Right atrium auricular region (tissue), 2 donors: ENCODE measurements around the gene NACC2. TPM values are rescaled to one million over a fixed set of nuclear protein-coding genes. Genes with fewer than 3 reads are reported as not detected.

Experiments
- DNase-seq: peaks from one replicate; pipeline ENCODE4 v3.0.0-alpha.2; 2019; ENCODE audit warnings: low spot score
- H3K27ac ChIP-seq, 2 donors: fragments of 200-600 bp; sonication (generic); 1 replicate in 1 of 2; 2 replicates in 1 of 2; pipeline ENCODE4 v1.5.1; 2016 to 2019
- H3K27me3 ChIP-seq, 2 donors: fragments of 200-600 bp; sonication (generic); one replicate each; pipeline versions ENCODE4 v1.5.1 to v1.6.0; 2017 to 2019
- H3K36me3 ChIP-seq: fragments of 200-600 bp; sonication (generic); one replicate; pipeline ENCODE4 v1.5.1; 2016
- H3K4me1 ChIP-seq, 2 donors: fragments of 200-600 bp; sonication (generic); one replicate each; pipeline versions ENCODE4 v1.5.1 to v1.6.0; 2017 to 2019
- H3K4me3 ChIP-seq, 2 donors: fragments of 200-600 bp; sonication (generic); 1 replicate in 1 of 2; 2 replicates in 1 of 2; pipeline ENCODE4 v1.5.1; 2017 to 2019; ENCODE audit warnings: mild to moderate bottlenecking in 1 of 2, moderate library complexity in 1 of 2
- H3K9me3 ChIP-seq, 2 donors: fragments of 200-600 bp; sonication (generic); one replicate each; pipeline ENCODE4 v1.5.1; 2019
- total RNA-seq, 2 donors: library from RNA; depleted of rRNA; stranded (reverse); fragments of >200 nt; gene quantifications; one replicate each; pipeline ENCODE4 v1.1.0, GENCODE V29; 2016
- TF ChIP-seq, protein P1 (sequence below), 2 donors: fragments of 200-600 bp; sonication (generic); IDR thresholded peaks; one replicate each; pipeline ENCODE4 v1.5.1; 2019; ENCODE audit warnings: antibody characterized with exemption in 2 of 2

Gene NACC2
- total RNA-seq, 2 donors from 2014 or later: 49.1 to 55.5 TPM

DNA sequence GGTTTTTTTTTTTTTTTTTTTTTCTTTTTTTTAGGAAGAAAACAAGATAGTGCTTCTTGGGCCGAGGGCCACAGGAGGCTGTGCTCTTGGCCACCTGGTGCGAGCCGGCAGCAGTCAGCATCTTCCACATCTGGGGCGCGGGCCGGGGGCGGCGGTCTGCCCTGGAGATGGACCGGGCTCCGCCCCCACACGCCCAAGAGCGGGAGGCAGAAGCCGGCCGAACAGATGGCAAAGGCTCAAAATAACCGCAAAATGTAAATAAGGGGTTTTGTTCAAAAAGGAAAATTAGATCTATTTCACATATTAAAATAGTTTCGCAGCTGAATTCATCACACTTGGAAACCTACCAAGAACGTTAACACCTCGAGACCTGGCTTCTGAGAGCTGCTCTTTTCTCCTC, 82.4 kb downstream of the NACC2 start:
- no peaks in the 10 kb centered on the region for H3K9me3 ChIP-seq
- DNase-seq: no peak
- peaks cover 33% of the 10 kb centered on the region for H3K36me3 ChIP-seq
- peak overlapping the region; percentile 57 to 75 for H3K27ac ChIP-seq
- TF ChIP-seq, protein P1, sequence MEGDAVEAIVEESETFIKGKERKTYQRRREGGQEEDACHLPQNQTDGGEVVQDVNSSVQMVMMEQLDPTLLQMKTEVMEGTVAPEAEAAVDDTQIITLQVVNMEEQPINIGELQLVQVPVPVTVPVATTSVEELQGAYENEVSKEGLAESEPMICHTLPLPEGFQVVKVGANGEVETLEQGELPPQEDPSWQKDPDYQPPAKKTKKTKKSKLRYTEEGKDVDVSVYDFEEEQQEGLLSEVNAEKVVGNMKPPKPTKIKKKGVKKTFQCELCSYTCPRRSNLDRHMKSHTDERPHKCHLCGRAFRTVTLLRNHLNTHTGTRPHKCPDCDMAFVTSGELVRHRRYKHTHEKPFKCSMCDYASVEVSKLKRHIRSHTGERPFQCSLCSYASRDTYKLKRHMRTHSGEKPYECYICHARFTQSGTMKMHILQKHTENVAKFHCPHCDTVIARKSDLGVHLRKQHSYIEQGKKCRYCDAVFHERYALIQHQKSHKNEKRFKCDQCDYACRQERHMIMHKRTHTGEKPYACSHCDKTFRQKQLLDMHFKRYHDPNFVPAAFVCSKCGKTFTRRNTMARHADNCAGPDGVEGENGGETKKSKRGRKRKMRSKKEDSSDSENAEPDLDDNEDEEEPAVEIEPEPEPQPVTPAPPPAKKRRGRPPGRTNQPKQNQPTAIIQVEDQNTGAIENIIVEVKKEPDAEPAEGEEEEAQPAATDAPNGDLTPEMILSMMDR (IDR thresholded peaks at IDR 0.05): no peak
- peaks cover 0 to 38% of the 10 kb centered on the region in 2 donors for H3K4me1 ChIP-seq
- H3K27me3 ChIP-seq: no peaks in the 10 kb centered on the region
- H3K4me3 ChIP-seq: no peak overlapping the region

DNA sequence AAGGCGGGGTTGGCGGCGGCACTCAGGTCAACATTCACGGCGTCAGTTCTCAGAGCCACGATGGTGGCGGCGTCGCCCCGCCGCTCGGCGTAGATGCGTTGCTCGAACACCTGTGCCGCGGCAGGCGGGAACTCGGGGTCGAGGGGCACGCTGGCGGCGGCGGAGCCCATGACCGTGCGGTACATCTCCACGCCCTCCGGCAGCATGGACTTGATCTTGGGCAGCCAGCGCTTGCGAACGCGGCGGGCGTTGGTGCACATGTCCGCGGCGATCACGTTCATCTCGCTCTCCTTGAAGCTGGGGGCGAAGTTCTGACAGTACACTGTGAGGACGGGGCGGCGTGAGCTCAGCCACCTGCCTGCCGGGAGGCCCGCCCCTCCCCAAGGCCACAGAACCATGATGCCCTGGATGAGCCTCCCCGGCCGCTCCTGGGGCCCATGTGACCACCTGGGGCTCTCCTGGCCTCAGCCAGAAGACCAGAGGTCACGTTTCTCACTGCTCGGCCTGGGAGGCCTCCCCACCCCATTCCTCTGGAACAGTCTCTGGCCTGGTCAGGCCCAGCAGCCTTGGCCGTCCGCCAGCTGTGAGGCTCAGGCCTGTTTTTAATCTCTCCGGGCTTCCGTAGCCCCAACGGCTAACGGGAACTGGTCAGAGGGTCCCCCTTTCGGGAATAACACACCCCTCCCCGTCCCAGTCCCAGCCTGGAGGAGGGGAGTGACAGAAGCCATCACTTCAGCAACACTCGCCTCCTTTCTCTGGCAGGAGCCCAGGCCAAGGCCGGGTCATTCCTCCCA, 83.2 kb downstream of the NACC2 start:
- Histone ChIP-seq H3K4me3 (no peak overlapping the region), H3K36me3 (peaks cover 33% of the 10 kb centered on the region), H3K9me3 (no peaks in the 10 kb centered on the region), H3K27me3 (no peaks in the 10 kb centered on the region), H3K27ac (peak overlapping the region; percentile 57 to 75), H3K4me1 (peaks cover 0 to 38% of the 10 kb centered on the region in 2 donors)
- DNase-seq: peak; percentile 90
- TF ChIP-seq, protein P1 (IDR thresholded peaks at IDR 0.05): no peak

DNA sequence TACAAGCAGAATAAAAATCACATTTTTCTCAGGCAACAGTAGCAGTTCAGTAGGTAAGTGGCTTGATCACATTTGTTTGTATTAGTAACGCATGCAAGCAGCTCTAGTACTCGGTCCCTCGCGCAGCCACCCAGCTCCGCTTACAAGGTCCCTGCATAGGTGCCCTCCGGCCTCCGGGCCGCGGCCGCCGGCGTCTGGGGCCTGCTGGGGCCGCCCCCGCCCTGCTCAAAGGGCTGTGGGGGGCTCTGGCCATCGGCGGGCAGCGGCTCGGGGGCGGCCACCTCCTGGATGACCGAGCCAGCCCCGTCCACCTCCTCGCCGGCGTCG, 83.8 kb downstream of the NACC2 start:
- Histone ChIP-seq H3K27me3 (no peaks in the 10 kb centered on the region), H3K4me3 (no peak overlapping the region), H3K36me3 (peaks cover 33% of the 10 kb centered on the region), H3K4me1 (peaks cover 0 to 38% of the 10 kb centered on the region in 2 donors), H3K9me3 (no peaks in the 10 kb centered on the region), H3K27ac (peak overlapping the region; percentile 57 to 75)
- TF ChIP-seq, protein P1 (IDR thresholded peaks at IDR 0.05): no peak
- no peak for DNase-seq

DNA sequence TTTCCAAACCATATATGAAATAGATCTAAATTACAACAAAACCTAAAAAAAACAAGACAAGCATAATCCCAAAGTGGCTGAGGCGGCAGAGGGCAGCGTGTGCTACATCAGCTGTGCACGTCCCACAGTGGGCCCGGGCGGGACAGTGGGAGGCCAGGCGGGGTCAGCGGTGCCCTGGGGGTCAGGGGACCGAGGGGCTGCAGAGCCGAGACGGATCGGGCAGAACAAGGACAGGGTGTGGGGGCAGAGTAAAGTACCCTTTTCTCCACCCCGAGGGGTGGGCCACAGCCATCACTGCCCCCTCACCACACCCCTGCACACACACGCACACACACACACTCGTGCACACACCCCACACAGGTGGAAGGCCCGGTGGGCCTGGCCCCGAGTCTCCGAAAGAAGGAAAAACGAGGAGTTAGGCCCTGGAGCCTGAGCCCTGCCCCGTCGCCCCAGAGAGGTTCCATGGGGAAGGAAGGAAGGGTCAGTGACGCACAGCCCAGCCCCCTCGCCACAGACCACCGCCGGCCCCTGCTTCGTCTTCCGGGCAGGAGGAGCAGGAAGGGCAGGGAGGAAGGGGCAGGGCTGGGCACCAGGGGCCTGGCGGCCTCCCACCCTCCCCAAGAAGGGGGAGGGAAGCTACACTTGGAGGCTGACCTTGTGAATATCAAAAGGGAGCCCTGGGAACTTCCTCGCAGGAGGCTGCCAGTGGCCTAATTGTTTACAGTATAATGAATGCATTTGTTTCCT, 84.3 kb downstream of the NACC2 start:
- TF ChIP-seq, protein P1 (IDR thresholded peaks at IDR 0.05): no peak
- no peak for DNase-seq
- Histone ChIP-seq H3K36me3 (peaks cover 28% of the 10 kb centered on the region), H3K4me3 (no peak overlapping the region), H3K9me3 (no peaks in the 10 kb centered on the region), H3K27me3 (no peaks in the 10 kb centered on the region), H3K4me1 (peaks cover 0 to 38% of the 10 kb centered on the region in 2 donors), H3K27ac (peak overlapping the region in 1 of 2 donors; percentile 57)

DNA sequence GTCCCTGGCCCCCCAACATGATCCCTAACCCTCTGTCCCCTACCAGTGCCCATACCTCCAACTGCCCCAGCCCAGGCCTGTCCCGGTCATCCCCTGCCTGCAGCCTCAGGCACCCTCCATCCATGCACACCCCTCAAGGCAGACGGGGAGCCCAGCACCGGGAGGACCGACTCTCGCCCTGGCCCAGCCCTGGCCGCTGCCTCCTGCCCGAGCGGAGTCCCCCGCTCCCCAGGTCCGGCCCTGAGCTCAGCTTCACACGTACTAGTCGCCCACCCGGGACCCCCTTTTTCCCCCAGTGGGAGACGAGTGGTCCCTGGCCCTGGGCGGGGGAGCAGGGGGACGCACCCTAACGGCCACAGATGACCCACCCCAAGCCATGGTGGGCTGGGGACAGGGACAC, 84.9 kb downstream of the NACC2 start:
- no peaks in the 10 kb centered on the region for H3K27me3 ChIP-seq
- peaks cover 24% of the 10 kb centered on the region for H3K36me3 ChIP-seq
- H3K4me3 ChIP-seq: no peak overlapping the region
- peaks cover 0 to 38% of the 10 kb centered on the region in 2 donors for H3K4me1 ChIP-seq
- no peaks in the 10 kb centered on the region for H3K9me3 ChIP-seq
- TF ChIP-seq, protein P1 (IDR thresholded peaks at IDR 0.05): no peak
- DNase-seq: no peak
- no peak overlapping the region for H3K27ac ChIP-seq
